HG02852 (cell line): ENCODE results near the gene XRN1.
"Not testable (repeated sequence)": the region's sequence is repeated elsewhere in the genome, so short reads cannot be mapped to it uniquely, and the experiment has no call there.

Experiments
- ATAC-seq: cut with Tn5 transposase; IDR thresholded peaks from one replicate; pipeline ENCODE4 v1.9.1; 2021; ENCODE audit warnings: mild to moderate bottlenecking, moderate library complexity; ENCODE audit not compliant: unreplicated experiment

Gene XRN1

DNA sequence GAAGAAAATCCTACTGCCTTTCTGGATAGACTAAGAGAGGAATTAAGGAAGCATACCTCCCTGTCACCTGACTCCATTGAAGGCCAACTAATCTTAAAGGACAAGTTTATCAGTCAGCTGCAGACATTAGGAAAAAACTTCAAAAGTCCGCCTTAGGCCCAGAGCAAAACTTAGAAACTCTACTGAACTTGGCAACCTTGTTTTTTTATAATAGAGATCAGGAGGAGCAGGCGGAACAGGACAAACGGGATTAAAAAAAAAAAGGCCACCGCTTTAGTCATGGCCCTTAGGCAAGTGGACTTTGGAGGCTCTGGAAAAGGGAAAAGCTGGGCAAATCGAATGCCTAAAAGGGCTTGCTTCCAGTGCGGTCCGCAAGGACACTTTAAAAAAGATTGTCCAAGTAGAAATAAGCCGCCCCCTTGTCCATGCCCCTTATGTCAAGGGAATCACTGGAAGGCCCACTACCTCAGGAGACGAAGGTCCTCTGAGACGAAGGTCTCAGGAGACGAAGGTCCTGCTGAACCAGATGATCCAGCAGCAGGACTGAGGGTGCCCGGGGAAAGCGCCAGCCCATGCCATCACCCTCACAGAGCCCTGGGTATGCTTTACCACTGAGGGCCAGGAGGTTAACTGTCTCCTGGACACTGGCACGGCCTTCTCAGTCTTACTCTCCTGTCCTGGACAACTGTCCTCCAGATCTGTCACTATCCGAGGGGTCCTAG lies 8.2 kb downstream of the XRN1 start:
- ATAC-seq: not testable (repeated sequence)

DNA sequence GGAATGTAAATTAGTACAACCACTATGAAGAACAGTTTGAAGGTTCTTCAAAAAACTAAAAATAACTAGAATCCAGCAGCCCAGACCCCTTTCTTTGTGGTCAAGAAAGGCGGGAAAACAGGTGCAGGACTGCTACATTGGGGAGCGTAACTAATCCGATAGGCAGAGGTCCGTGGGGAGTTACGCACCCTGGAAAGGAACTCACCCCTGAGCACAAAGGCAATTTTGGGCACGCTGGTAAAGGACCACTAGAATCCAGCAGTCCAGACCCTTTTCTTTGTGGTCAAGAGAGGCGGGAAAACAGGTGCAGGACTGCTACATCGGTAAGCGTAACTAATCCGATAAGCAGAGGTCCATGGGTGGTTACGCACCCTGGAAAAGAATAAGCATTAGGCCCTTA lies 9.7 kb downstream of the XRN1 start:
- ATAC-seq: not testable (repeated sequence)

DNA sequence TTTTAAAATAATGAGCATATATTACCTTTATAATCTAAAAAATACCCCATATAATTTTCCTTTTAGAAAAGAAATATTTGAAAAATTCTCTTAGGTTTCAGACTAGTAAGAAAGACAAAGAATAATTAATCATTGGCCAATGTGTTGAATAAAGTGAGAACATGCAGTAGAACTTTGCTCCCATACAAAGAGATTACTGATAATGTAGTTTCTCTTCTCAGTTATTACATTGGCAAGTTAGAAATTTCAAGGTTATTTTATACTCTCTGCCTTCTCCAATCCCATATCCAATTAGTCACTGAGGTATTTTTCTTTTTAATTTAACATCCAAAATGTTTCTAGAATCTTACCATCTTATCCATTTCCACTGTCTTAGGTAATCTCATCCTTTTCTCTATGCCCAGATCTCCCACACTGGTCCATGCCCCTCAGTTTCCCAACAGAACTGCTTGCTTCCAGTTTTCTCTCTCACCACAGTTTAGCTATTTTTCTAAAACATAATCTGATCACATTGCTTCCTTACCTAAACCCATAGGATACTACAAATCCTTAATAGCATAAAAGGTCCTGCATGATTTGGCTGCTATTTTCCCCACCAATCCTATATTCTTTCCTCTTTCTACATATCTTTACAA lies 10.8 kb downstream of the XRN1 start:
- ATAC-seq: no peak

DNA sequence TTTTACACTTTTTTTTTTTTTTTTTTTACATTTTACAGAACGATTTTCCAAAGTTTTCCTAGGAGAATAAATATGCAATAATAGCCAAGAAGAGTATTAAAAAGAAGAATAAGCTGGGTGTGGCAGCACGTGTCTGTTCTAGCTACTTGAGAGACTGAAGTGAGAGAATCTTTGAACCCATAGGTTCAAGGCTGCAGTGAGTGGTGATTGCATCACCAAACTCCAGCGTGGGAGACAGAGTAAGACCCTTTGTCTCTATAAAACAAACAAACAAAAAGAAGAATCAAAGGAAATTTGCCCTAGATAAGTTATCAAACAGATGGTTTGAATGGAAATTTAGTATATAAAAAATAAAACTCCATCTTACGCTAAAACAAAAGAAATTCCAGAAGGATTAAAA lies 13.3 kb downstream of the XRN1 start:
- ATAC-seq: no peak

DNA sequence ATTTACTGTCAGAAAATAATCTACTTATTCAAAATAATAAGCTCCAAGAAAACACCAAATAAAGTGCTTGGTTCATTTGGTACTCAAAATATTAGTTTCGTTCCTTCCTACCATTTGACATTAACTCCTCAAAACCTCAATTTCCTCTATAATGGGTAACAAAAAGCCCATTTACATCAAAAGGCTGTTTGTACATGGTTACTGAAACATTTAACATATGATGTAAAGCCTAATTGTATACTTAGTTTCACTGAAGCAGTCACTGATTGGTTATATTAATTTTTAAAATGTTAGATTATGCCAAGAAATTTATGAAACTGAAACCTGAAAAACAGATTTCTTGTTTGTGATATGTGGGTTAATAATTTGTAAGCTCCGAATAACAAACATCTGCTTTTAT lies 14.7 kb downstream of the XRN1 start:
- ATAC-seq: no peak

DNA sequence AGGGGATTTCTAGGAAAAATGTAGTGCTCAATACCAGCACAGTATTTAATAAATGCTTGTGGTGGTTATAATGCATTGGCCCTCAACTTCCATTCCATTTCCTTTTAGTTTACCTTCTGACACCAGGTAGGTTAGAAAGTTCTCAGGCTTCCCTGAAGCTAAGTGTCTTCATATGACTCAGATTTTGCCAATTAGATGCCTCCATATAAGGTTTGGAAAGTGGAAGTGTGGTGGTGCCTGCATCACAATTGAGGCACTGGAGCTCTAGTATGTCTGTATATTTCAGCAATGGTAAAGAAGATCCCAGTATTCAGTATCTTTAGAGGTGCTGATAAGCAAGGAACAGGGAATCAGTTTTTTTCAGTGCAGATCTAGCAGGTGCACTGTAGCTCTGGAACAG lies 18.3 kb downstream of the XRN1 start:
- no peak for ATAC-seq

DNA sequence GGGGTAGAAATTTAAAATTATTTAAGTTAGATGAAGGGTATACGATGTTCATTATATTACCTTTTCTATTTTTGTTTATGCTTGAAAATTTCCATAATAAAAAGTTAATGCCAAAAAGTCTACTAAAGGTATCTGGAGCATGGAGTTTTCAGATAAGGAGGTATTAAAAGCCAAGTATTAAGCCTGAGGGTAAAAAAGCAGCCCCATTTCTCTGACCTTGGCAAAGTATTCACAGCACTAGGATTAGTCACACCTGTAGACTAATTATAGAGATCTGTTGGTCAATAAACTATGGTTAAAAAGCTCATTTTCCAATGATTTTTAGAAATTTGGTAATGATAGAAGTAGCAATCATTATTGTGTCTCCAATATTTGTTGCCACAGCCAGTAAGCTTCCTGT lies 23.1 kb downstream of the XRN1 start:
- ATAC-seq: no peak

DNA sequence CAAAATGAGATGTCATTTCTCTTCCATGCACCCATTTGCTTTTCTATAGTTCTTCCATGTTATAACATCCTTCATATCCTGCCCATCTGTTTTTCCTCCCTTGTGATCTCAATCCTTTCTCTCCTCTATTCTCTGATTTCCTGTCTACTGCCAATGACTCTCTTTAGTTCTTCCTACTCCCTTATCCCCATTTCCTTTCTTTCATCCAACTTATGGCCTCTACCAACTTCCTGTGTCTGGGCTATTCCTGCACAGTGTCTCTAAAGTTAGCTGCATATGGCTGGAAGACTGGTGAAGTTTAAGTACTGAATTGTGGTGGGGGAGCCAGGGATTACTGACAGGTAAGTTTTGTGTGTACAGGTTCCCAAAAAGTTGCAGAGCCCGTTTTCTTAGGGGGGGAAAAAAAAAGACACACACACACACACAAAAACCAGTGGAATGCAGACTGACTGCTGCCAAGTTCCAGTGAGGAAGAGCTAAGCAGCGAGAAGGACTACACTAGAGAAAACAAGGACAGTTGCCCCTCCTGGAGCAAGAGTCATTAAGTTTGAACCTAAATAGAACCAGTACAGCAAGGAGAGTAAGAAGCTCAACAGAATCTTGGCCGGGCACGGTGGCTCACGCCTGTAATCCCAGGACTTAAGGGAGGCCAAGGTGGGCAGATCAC lies 28.8 kb downstream of the XRN1 start:
- ATAC-seq: no peak

DNA sequence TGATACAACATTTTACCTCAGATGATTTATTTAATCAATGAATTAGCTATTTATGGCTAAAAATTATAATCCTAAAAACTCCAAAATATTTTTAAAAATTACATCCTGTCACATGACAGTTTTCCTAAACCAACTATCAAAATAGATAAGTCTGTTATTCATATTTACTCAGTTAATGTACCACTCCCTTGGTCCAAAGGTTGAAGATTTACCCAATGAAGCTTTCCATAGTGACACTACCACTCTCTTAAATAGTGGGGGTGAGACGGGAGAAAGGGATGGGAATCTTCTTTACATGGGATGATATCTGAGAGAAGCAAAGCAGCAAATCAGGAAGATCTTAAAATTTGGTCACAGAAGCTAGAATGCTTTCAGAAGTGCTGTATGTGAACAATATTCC lies 30.5 kb downstream of the XRN1 start:
- no peak for ATAC-seq

DNA sequence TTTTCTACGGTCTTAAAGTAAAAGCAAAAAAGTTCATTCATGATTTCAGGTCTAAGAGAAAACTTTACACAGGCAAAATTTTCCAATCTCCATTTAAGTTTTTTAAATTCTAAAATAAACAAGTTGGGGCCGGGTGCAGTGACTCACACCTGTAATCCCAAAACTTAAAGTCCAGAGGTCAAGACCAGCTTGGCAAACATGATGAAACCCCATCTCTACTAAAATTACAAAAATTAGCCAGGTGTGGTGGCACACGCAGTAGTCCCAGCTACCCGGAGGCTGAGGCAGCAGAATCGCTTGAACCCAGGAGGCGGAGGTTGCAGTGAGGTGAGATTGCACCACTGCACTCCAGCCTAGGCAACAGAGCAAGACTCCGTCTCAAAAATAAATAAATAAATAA lies 47.3 kb downstream of the XRN1 start:
- ATAC-seq: not testable (repeated sequence)

DNA sequence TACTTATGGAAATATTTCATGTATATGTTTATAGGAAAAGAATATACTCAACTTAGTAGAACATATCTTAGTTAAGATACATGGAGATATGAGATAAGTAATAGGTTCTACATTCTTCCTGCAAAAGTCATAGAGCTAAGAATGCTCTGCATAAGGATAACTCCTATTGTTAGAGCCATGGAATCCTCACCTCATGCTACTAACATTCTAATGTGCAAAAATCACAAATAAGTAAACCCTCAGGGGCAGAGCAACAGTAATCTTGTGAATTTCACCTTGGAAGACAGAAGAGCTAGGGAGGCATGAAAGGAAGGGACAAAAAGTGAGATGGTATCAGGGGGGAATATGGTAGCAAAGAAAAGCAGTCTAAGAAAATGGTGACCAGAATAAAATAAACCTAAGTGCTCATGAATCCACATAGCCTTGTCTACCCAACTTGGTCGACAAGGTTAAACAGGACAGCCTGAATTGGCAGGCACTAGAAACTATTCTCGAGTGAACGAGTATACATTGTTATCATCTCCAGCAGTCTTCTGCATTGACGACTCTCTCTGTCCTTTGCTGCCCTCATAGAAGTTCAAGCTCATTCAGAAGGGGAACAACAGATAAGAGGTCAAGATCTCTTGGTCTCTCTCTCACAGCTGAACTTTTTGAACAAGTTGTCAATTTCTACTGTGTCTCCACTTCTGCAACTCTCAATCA lies 52.8 kb downstream of the XRN1 start:
- no peak for ATAC-seq

DNA sequence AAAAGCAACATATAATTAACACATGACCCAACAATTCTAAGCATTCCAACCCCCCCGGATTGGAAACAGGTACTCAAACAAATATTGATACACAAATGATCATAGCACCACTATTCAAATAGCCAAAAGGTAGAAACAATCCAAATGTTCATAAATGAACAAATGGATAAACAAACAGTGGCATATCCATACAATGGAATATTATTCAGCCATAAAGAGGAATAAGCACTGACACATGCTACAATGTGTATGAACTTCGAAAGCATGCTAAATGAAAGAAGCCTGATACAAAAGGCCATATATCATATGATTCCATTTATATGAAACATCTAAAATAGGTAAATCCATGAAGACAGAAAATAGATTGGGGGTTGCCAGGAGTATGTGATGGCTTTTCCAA lies 62.8 kb downstream of the XRN1 start:
- no peak for ATAC-seq

DNA sequence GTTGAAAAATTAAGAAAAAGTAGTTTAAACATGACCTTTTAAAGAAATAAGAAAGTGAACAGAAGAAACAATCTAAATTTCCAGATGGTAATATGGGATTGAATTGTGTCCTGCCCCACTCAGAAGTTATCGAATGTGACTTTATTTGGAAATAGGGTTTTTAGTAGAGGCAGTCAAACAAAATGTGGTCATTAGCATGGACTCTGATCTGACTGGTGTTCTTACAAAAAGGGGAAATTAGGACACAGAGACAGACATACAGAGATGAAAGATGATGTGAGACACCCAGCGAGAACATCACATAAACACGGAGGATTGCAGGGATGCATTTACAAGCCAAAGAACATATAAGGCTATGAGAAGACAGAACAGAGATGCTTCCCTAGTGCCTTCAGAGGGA lies 73.2 kb downstream of the XRN1 start:
- ATAC-seq: no peak

DNA sequence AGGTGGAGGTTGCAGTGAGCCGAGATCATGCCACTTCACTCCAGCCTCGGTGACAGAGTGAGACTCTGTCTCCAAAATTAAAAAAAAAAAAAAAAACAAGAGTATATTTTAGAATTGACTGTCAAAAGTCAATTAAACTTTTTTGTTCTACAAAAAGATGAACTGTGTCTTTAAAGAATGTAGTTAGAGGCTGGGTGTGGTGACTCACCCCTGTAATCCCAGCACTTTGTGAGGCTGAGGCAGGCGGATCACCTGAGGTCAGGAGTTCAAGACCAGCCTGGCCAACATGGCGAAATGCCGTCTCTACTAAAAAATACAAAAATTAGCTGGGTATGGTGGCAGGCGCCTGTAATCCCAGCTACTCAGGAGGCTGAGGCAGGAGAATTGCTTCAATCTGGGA lies 78.3 kb downstream of the XRN1 start:
- not testable (repeated sequence) for ATAC-seq

DNA sequence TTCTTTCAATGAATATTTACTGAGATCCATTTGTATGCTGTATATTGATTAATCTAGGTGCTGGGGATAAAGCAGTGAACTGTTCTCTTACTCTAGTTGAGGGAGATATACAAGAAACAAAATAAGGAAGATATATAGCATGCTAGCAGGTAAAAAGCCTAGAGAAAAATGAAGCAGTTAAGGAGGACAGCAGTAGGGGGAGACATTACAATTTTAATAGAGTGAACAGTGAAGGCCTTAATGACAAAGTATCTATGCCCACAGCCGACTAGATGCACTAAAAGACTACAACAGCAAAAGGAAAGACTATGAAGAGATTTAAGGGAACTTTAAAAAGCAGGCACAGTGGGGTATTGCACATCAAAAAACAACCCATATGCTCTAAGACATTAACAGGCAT lies 81.4 kb downstream of the XRN1 start:
- no peak for ATAC-seq

DNA sequence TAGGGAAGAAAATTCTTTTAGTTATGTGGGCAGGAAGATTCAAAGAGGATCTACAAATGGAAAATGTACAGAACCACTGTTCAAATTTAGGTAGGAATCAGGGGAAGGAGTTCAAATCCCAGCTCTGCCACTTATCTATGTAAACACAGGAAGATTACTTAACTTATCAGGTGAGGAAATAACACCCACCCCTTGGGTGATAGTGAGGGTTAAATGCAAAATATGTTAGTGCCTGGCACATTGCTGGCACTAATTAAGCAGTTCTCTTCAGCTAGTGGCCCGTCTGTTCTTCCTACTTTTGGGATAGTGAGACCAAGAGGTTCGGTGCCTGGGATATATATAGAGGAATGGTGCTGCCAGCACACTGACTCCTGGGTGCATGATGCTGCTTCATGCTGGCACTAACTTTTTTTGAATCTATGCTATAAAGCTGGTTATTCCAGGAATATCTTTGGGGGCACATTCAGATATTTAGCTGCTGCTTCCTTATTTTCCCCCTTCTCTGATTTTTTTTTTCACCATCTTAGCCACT lies 83.8 kb downstream of the XRN1 start:
- no peak for ATAC-seq

DNA sequence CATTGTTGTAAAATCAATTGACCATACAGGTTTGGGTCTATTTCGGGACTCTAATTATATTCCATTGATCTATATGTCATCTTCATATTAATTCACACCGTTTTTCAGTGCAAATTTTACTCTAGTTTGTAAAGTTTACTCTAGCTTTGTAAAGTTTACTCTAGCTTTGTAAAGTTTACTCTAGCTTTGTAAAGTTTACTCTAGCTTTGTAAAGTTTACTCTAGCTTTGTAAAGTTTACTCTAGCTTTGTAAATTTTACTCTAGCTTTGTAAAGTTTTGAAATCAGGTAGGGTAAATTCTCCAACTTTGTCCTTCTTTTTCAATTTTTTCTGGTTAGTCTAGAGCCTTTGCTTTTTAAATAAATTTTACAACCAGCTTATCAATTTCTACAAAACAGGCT lies 84.4 kb downstream of the XRN1 start:
- ATAC-seq: not testable (repeated sequence)

DNA sequence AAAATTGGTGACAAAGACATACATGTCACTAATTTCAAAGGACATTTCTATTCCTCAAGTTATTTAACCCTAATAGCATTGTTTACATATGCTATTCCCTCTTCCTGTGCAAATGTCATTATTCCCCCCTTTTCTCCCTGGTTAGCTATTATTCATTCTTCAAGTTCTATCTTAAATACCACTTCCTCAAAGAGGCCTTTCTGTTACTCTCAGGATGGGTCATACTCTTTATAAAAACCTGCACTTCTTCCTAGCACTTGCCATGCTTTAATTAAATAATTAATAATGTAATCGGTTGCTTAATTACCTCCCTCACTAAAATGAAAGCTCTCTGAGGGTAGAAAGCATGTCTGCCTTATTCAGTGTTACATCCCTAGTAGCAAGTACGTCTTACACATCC lies 88.5 kb downstream of the XRN1 start:
- ATAC-seq: no peak

DNA sequence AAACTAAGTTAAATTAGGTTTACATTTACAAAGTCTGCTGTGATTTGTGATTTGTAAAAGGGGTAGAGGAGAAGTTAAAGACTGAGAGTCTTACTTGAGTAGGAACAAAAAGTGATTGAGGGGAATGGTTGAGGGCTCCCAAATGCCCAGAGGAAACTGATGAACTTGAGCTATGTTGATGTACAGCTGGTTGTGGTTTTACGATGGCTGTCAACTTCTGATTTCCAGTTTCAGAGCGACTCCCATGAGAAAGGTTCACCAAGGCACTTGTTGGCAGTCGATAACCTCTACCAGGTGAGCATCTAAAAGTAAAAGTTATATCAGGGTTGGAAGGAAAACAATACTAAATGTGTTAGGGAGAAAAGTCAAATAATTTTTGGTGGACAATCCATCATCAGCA lies 91.0 kb downstream of the XRN1 start:
- ATAC-seq: no peak

DNA sequence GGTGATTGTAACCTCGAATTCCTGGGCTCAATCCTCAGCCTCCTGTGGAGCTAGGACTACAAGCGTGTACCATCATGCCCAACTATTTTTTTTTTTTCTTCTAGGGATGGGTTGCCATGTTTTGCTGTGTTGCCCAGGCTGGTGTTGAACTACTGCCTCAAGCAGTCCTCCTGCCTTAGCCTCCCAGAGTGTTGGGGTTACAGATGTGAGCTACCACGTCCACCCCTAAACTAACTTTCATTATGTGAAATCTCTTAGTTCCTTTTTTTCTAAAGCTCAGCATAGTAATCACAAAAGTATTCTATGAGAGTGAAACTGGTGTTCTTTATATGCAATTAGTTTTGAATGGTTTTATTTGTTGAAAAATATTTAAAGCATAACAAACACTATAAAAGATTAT lies 92.1 kb downstream of the XRN1 start:
- no peak for ATAC-seq

DNA sequence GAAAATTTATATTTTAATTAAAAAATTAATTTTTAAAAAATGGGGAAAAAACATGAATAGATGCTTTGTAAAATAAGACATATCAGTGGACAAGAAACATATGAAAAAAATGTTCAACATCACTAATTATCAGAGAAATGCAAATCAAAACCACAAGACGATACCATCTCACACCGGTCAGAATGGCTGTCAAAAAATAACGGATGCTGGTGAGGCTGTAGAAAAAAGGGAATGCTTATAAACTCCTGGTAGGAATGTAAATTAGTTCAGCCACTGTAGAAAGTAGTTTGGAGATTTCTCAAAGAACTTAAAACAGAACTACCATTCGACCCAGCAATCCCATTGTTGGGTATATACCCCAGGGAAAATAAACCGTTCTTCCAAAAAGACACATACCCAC lies 93.8 kb downstream of the XRN1 start:
- no peak for ATAC-seq
